ENCODE data around the gene NKX3-2. TPM values are rescaled to one million over a fixed set of nuclear protein-coding genes. Genes with fewer than 3 reads are reported as not detected.

The NKX3-2 gene
- total RNA-seq, 4 donors from 2014 or later, result 0.78 TPM; not detected in 3

DNA sequence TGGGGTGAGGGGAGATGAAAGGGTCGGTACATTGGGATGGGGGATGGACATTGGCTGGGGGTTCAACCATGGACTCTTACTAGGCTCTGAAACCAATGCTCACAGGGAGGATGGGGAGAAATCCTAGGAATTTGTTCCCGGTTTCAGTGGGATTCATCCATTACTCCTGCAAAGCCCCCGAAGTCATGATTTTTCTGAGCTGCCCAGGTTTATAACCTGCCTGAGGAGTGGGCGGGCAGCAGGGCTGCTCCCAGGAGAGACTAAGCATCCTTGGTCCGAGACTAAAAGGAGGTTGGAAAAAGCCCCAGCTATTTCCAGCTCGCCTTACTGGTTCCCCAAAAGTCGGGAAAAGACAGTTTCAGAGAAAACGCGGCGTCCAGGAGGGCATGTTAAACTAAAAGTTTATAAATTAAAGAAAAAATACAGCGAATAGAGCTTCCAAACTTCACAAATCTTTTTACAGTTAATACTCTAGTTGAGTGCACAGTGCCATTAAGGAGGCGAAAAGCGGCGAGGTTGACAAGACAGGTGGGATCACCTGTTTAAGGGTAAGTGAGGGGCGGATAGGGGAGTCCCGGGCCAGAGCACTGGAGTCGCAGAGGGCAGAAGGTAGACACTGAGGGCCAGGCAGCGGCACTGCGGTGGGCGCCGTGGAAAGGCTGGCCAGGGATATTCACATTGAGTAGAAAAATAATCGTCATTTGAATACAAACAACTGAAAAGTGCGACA is 3.7 kb downstream of the NKX3-2 start:
- H3K4me3 ChIP-seq (ENCODE audit: low read depth, poor library complexity, severe bottlenecking), result no peak overlapping the region
- TF ChIP-seq POLR2A (IDR thresholded peaks at IDR 0.05) (no peak), CTCF (IDR thresholded peaks at IDR 0.05) (no peak)
- DNase-seq (ENCODE audit: low spot score in 2 of 2), result no peak
- 11 to 20% methylated on average over 23 of the region's 23 CpGs for WGBS, 2 donors
- intact Hi-C loops (cut with DNase I; ENCODE audit: low total_unique reads), result loop anchor here (10.0 kb wide), 1 partner anchor 806 kb away; no protein-coding TSS in a partner anchor

- intact Hi-C loops (cut with DNase I; ENCODE audit: low total_unique reads), result loop anchor here (10.0 kb wide), 1 partner anchor 805 kb away; no protein-coding TSS in a partner anchor
- no peak overlapping the region for H3K4me3 ChIP-seq (ENCODE audit: low read depth, poor library complexity, severe bottlenecking)
- DNase-seq (ENCODE audit: low spot score in 2 of 2), result no peak
- 15 to 16% methylated on average over 42 of the region's 42 CpGs for WGBS, 2 donors
- no peak for TF ChIP-seq CTCF (IDR thresholded peaks at IDR 0.05)
These were observed 4.5 kb downstream of the NKX3-2 start for GRCh38 chr4:13539619-13540445.

DNA sequence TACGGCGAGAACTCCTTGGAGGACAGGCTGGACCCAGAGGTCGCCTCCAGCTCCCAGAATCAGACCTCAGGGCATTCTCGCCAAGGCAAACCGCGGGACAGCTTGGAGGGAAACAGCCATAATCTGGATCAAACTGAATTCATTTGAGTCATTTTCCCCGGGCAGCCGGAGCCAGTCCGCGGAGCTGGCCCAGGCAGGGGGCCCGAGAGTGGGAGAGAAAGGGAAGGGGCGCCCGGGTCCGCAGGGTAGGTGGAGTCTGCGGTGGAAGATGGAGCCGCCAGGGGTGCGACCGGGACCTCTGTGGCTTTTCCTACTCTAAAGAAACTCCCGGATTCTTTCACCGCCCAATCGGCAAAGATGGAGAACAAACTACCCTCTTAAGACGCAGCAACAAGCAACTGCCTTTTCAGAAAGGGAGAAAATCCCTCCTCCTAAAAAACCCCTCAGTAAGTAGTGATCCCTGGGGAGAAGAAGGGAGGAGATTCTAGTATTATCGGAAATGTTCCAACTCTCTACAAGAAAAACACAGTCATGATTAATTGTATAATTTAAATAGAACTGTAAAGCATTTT is 5.2 kb downstream of the NKX3-2 start:
- intact Hi-C loops (cut with DNase I; ENCODE audit: low total_unique reads), result no loop called here
- no peak overlapping the region for H3K4me3 ChIP-seq (ENCODE audit: low read depth, poor library complexity, severe bottlenecking)
- DNase-seq (ENCODE audit: low spot score in 2 of 2), result no peak
- 7 to 9% methylated on average over 23 of the region's 23 CpGs for WGBS, 2 donors
- TF ChIP-seq POLR2A (IDR thresholded peaks at IDR 0.05) (no peak), CTCF (IDR thresholded peaks at IDR 0.05) (no peak)

GRCh38 chr4:13538427-13538973 is 5.8 kb downstream of the NKX3-2 start:
- no peak for TF ChIP-seq CTCF (IDR thresholded peaks at IDR 0.05)
- no peak for TF ChIP-seq POLR2A (IDR thresholded peaks at IDR 0.05)
- H3K4me3 ChIP-seq (ENCODE audit: low read depth, poor library complexity, severe bottlenecking), result no peak overlapping the region
- no peak for DNase-seq (ENCODE audit: low spot score in 2 of 2)
- intact Hi-C loops (cut with DNase I; ENCODE audit: low total_unique reads), result no loop called here
- WGBS, 2 donors, result 25 to 28% methylated on average over 16 of the region's 16 CpGs

DNA sequence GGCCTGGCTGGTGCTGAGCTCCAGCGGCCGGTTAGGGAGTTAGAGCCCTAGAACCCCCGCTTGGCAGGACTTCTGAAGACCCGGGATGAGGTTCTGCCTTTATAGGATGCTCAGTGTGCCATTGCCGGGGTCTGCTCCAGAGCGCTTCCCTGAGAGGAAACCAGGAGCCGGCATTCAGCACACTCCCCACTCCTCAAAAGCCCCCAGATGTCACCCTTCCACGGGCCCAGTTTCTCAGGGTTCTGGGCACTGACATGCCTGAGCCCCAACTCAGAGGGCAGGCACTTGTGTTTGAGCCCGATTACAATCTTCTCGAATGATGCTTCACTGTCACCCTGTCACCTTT is 6.5 kb downstream of the NKX3-2 start:
- H3K4me3 ChIP-seq (ENCODE audit: low read depth, poor library complexity, severe bottlenecking), result no peak overlapping the region
- no peak for DNase-seq (ENCODE audit: low spot score in 2 of 2)
- WGBS, 2 donors, result 14 to 18% methylated on average over 7 to 10 of the region's 10 CpGs
- no peak for TF ChIP-seq POLR2A (IDR thresholded peaks at IDR 0.05)
- TF ChIP-seq CTCF (IDR thresholded peaks at IDR 0.05), result no peak
- intact Hi-C loops (cut with DNase I; ENCODE audit: low total_unique reads), result no loop called here
